GM18873 (cell line): Measurements from ENCODE around the gene IFNLR1.

Source experiments
- ATAC-seq: cut with Tn5 transposase; IDR thresholded peaks from one replicate; pipeline ENCODE4 v1.9.1; 2021; ENCODE audit warnings: mild to moderate bottlenecking, moderate library complexity, moderate number of reproducible peaks; ENCODE audit not compliant: unreplicated experiment, low FRiP score

IFNLR1 gene

GRCh38 chr1:24126672-24127023, 60.4 kb downstream of the IFNLR1 start:
- ATAC-seq, result no peak

- no peak for ATAC-seq
Measured at GRCh38 chr1:24126018-24126671, 60.9 kb downstream of the IFNLR1 start.

- no peak for ATAC-seq
Measured at GRCh38 chr1:24125456-24125855, 61.6 kb downstream of the IFNLR1 start.

- ATAC-seq, result no peak
Measured at GRCh38 chr1:24124980-24125379, 62.1 kb downstream of the IFNLR1 start.

GRCh38 chr1:24123611-24124010, 63.5 kb downstream of the IFNLR1 start:
- ATAC-seq, result no peak

- ATAC-seq, result no peak
Measured at GRCh38 chr1:24122776-24123175, 64.3 kb downstream of the IFNLR1 start.

- no peak for ATAC-seq
Measured at GRCh38 chr1:24121406-24121805, 65.7 kb downstream of the IFNLR1 start.

- ATAC-seq, result no peak
Measured at GRCh38 chr1:24120965-24121364, 66.1 kb downstream of the IFNLR1 start.

GRCh38 chr1:24119859-24120756, 67.0 kb downstream of the IFNLR1 start:
- ATAC-seq, result no peak

GRCh38 chr1:24119489-24119858, 67.6 kb downstream of the IFNLR1 start:
- ATAC-seq, result no peak

GRCh38 chr1:24118410-24119242, 68.5 kb downstream of the IFNLR1 start:
- ATAC-seq, result no peak

GRCh38 chr1:24117722-24118409, 69.2 kb downstream of the IFNLR1 start:
- ATAC-seq, result no peak

- no peak for ATAC-seq
Measured at GRCh38 chr1:24117132-24117531, 70.0 kb downstream of the IFNLR1 start.

GRCh38 chr1:24114753-24115152, 72.3 kb downstream of the IFNLR1 start:
- ATAC-seq, result no peak

- no peak for ATAC-seq
Measured at GRCh38 chr1:24113641-24114033, 73.5 kb downstream of the IFNLR1 start.

- ATAC-seq, result no peak
Measured at GRCh38 chr1:24111996-24112779, 74.9 kb downstream of the IFNLR1 start, which contains the start of gene MYOM3. Gene MYOM3, minus strand, starts transcription at chr1:24112135. Its CDS starts 3,499 bp downstream, at chr1:24108636.

GRCh38 chr1:24111262-24111995, 75.7 kb downstream of the IFNLR1 start:
- no peak for ATAC-seq

GRCh38 chr1:24110642-24111261, 76.3 kb downstream of the IFNLR1 start:
- no peak for ATAC-seq
